CD4-positive, alpha-beta T cell treated with Interleukin-10 for 1 hour (primary cell): ENCODE results near the gene P3H2.

Experiments
- DNase-seq: peaks from one replicate; pipeline ENCODE4 v3.0.0-alpha.2; 2020

P3H2 gene

GRCh38 chr3:189936201-189936945, 184.3 kb downstream of the P3H2 start:
- no peak for DNase-seq

GRCh38 chr3:189927975-189928895, 192.5 kb downstream of the P3H2 start:
- DNase-seq = no peak

- no peak for DNase-seq
Measured at GRCh38 chr3:189921770-189922169, 198.9 kb downstream of the P3H2 start.

GRCh38 chr3:189914799-189915198, 205.9 kb downstream of the P3H2 start:
- no peak for DNase-seq

- DNase-seq = no peak
Measured at GRCh38 chr3:189911001-189911400, 209.7 kb downstream of the P3H2 start.

GRCh38 chr3:189909573-189909972, 211.1 kb downstream of the P3H2 start:
- no peak for DNase-seq

GRCh38 chr3:189909139-189909538, 211.6 kb downstream of the P3H2 start:
- no peak for DNase-seq

- no peak for DNase-seq
Measured at GRCh38 chr3:189908646-189909045, 212.1 kb downstream of the P3H2 start.

GRCh38 chr3:189907803-189908202, 212.9 kb downstream of the P3H2 start:
- DNase-seq = no peak
